SK-N-SH treated with all-trans-retinoic acid at 6 μM for 48 hours (cell line): ENCODE results near the gene SNX10.

Source experiments
- ARNTL ChIP-seq: fragments of 450-650 bp; formaldehyde crosslinking; IDR thresholded peaks from 2 replicates; pipeline ENCODE4 v1.5.0; 2020; ENCODE audit warnings: low read depth, mild to moderate bottlenecking, moderate library complexity, borderline replicate concordance
- CSDC2 ChIP-seq: fragments of 250-450 bp; sonication (Bioruptor Pico); IDR thresholded peaks from 2 replicates; pipeline ENCODE4 v1.5.0; 2020; ENCODE audit warnings: mild to moderate bottlenecking, moderate library complexity
- ESRRG ChIP-seq: fragments of 250-450 bp; sonication (Bioruptor Pico); IDR thresholded peaks from 2 replicates; pipeline ENCODE4 v1.6.1; 2021; ENCODE audit warnings: mild to moderate bottlenecking
- RARB ChIP-seq: fragments of 250-450 bp; sonication (Bioruptor Pico); IDR thresholded peaks from 2 replicates; pipeline ENCODE4 v1.8.0; 2021; ENCODE audit warnings: mild to moderate bottlenecking, moderate library complexity
- TCF4 ChIP-seq: fragments of 250-450 bp; sonication (Bioruptor Pico); IDR thresholded peaks from 2 replicates; pipeline ENCODE4 v1.8.0; 2021; ENCODE audit warnings: mild to moderate bottlenecking, moderate library complexity, borderline replicate concordance
- ZFP3 ChIP-seq: fragments of 250-450 bp; sonication (Bioruptor Pico); IDR thresholded peaks from 2 replicates; pipeline ENCODE4 v1.5.0; 2020; ENCODE audit warnings: mild to moderate bottlenecking, moderate library complexity
- ZFP30 ChIP-seq: fragments of 450-650 bp; formaldehyde crosslinking; IDR thresholded peaks from 2 replicates; pipeline ENCODE4 v1.5.0; 2022; ENCODE audit warnings: mild to moderate bottlenecking, moderate library complexity
- ZNF70 ChIP-seq: fragments of 450-650 bp; formaldehyde crosslinking; IDR thresholded peaks from 2 replicates; pipeline ENCODE4 v1.5.0; 2020; ENCODE audit warnings: mild to moderate bottlenecking, moderate library complexity
- TF ChIP-seq, protein P1 (sequence below): fragments of 250-450 bp; sonication (Bioruptor Pico); IDR thresholded peaks from 2 replicates; pipeline ENCODE4 v1.8.0; 2020; ENCODE audit warnings: mild to moderate bottlenecking, moderate library complexity, borderline replicate concordance
- TF ChIP-seq, protein P2 (sequence below): fragments of 250-450 bp; sonication (Bioruptor Pico); IDR thresholded peaks from 2 replicates; pipeline ENCODE4 v1.5.1; 2020; ENCODE audit warnings: low read depth, mild to moderate bottlenecking, moderate library complexity
- TF ChIP-seq, protein P3 (sequence below): fragments of 250-450 bp; sonication (Bioruptor Pico); IDR thresholded peaks from 2 replicates; pipeline ENCODE4 v1.5.0; 2020; ENCODE audit warnings: mild to moderate bottlenecking, moderate library complexity

DNA sequence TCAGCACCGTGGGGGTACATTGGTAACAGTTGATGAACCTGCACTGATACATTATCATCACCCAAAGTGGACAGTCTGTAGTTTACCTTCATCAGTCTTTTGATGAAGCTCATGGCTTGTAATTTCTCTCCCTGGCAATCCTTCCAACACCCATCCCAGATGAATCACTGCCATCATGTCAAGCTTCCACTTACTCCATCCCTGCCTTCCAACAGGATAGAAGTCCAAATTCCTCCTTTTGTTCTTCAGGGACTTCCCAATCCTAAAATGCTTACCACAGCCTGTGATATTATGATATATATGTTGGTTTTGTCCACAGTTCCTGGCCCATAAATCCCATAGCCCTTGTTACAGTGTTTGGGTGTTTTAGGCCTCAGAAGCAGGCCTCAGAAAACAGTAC lies 16.1 kb downstream of the SNX10 start:
- TF ChIP-seq ARNTL (CRISPR knock-in tag) (no peak), ZNF70 (CRISPR knock-in tag) (no peak), CSDC2 (CRISPR knock-in tag) (no peak), ESRRG (CRISPR knock-in tag) (no peak), ZFP30 (CRISPR knock-in tag) (no peak), ZFP3 (CRISPR knock-in tag) (no peak), RARB (CRISPR knock-in tag) (no peak), TCF4 (CRISPR knock-in tag) (no peak)
- TF ChIP-seq, protein P1, sequence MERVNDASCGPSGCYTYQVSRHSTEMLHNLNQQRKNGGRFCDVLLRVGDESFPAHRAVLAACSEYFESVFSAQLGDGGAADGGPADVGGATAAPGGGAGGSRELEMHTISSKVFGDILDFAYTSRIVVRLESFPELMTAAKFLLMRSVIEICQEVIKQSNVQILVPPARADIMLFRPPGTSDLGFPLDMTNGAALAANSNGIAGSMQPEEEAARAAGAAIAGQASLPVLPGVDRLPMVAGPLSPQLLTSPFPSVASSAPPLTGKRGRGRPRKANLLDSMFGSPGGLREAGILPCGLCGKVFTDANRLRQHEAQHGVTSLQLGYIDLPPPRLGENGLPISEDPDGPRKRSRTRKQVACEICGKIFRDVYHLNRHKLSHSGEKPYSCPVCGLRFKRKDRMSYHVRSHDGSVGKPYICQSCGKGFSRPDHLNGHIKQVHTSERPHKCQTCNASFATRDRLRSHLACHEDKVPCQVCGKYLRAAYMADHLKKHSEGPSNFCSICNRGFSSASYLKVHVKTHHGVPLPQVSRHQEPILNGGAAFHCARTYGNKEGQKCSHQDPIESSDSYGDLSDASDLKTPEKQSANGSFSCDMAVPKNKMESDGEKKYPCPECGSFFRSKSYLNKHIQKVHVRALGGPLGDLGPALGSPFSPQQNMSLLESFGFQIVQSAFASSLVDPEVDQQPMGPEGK, result no peak
- TF ChIP-seq, protein P2, sequence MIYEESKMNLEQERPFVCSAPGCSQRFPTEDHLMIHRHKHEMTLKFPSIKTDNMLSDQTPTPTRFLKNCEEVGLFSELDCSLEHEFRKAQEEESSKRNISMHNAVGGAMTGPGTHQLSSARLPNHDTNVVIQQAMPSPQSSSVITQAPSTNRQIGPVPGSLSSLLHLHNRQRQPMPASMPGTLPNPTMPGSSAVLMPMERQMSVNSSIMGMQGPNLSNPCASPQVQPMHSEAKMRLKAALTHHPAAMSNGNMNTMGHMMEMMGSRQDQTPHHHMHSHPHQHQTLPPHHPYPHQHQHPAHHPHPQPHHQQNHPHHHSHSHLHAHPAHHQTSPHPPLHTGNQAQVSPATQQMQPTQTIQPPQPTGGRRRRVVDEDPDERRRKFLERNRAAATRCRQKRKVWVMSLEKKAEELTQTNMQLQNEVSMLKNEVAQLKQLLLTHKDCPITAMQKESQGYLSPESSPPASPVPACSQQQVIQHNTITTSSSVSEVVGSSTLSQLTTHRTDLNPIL (CRISPR knock-in tag), result no peak
- TF ChIP-seq, protein P3, sequence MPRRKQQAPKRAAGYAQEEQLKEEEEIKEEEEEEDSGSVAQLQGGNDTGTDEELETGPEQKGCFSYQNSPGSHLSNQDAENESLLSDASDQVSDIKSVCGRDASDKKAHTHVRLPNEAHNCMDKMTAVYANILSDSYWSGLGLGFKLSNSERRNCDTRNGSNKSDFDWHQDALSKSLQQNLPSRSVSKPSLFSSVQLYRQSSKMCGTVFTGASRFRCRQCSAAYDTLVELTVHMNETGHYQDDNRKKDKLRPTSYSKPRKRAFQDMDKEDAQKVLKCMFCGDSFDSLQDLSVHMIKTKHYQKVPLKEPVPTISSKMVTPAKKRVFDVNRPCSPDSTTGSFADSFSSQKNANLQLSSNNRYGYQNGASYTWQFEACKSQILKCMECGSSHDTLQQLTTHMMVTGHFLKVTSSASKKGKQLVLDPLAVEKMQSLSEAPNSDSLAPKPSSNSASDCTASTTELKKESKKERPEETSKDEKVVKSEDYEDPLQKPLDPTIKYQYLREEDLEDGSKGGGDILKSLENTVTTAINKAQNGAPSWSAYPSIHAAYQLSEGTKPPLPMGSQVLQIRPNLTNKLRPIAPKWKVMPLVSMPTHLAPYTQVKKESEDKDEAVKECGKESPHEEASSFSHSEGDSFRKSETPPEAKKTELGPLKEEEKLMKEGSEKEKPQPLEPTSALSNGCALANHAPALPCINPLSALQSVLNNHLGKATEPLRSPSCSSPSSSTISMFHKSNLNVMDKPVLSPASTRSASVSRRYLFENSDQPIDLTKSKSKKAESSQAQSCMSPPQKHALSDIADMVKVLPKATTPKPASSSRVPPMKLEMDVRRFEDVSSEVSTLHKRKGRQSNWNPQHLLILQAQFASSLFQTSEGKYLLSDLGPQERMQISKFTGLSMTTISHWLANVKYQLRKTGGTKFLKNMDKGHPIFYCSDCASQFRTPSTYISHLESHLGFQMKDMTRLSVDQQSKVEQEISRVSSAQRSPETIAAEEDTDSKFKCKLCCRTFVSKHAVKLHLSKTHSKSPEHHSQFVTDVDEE (CRISPR knock-in tag), result no peak
